ENCODE data around the gene ZNF431. TPM values are rescaled to one million over a fixed set of nuclear protein-coding genes. Genes with fewer than 3 reads are reported as not detected.

Gene ZNF431
- total RNA-seq, result 7.1 and 9.9 TPM in 2 replicates

- DNase-seq (ENCODE audit: low read depth), result peak; percentile 91
- TF ChIP-seq, protein P1, sequence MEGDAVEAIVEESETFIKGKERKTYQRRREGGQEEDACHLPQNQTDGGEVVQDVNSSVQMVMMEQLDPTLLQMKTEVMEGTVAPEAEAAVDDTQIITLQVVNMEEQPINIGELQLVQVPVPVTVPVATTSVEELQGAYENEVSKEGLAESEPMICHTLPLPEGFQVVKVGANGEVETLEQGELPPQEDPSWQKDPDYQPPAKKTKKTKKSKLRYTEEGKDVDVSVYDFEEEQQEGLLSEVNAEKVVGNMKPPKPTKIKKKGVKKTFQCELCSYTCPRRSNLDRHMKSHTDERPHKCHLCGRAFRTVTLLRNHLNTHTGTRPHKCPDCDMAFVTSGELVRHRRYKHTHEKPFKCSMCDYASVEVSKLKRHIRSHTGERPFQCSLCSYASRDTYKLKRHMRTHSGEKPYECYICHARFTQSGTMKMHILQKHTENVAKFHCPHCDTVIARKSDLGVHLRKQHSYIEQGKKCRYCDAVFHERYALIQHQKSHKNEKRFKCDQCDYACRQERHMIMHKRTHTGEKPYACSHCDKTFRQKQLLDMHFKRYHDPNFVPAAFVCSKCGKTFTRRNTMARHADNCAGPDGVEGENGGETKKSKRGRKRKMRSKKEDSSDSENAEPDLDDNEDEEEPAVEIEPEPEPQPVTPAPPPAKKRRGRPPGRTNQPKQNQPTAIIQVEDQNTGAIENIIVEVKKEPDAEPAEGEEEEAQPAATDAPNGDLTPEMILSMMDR (IDR thresholded peaks at IDR 0.05; ENCODE audit: insufficient read depth, low read depth, low read length), result no peak
- H3K4me3 ChIP-seq (ENCODE audit: low read depth, low read length), result peak within 1 kb of the TSS; percentile 88
Measured at GRCh38 chr19:21141787-21142464, at the start of gene ZNF431. Gene ZNF431, plus strand, starts transcription at chr19:21142040. Its CDS starts 144 bp downstream, at chr19:21142184.

GRCh38 chr19:21092109-21092508 is 49.7 kb upstream of the ZNF431 start:
- DNase-seq (ENCODE audit: low read depth), result peak; percentile 25
- TF ChIP-seq, protein P1 (IDR thresholded peaks at IDR 0.05; ENCODE audit: insufficient read depth, low read depth, low read length), result no peak
- H3K4me3 ChIP-seq (ENCODE audit: low read depth, low read length), result no peak overlapping the region

GRCh38 chr19:21094347-21095025 is 47.4 kb upstream of the ZNF431 start:
- DNase-seq (ENCODE audit: low read depth), result peak; percentile 42
- TF ChIP-seq, protein P1 (IDR thresholded peaks at IDR 0.05; ENCODE audit: insufficient read depth, low read depth, low read length), result no peak
- H3K4me3 ChIP-seq (ENCODE audit: low read depth, low read length), result no peak overlapping the region

GRCh38 chr19:21098291-21098690 is 43.5 kb upstream of the ZNF431 start:
- no peak overlapping the region for H3K4me3 ChIP-seq (ENCODE audit: low read depth, low read length)
- DNase-seq (ENCODE audit: low read depth), result no peak
- TF ChIP-seq, protein P1 (IDR thresholded peaks at IDR 0.05; ENCODE audit: insufficient read depth, low read depth, low read length), result no peak

DNA sequence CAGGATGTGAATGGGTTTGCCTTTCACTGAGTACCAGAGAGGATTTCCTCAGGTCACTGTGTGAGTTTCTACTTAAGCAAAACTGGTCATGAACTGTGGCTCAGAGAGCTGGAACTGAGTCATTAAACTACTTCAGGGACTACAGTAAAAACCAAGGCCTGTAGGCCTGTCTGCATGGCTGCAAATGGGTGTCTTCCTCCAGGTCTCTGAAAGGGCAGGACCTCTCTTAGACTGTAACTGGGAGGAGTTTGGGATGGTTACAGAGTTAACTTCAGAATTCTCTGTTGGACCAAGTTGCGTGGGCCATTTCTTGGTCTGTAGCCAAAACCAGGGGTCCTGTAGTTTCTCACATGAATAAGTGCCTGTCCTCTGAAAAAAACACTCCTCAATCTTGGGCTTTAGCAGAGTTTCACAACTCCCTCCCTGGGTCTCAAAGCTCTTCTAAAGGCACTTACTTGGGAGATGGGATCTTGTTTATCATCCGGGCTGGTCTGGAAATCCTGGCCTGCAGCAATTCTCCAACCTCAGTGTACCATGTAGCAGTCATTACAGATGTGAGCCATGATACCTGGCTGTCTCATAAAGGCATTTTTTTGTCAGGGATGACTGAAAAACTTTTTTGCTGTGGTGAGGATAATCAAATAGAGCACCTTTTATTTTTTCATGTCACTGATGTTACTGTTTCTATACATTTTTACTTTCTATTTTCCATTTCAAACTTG is 40.2 kb upstream of the ZNF431 start:
- TF ChIP-seq, protein P1 (IDR thresholded peaks at IDR 0.05; ENCODE audit: insufficient read depth, low read depth, low read length), result no peak
- no peak overlapping the region for H3K4me3 ChIP-seq (ENCODE audit: low read depth, low read length)
- peak; percentile 70 for DNase-seq (ENCODE audit: low read depth)

DNA sequence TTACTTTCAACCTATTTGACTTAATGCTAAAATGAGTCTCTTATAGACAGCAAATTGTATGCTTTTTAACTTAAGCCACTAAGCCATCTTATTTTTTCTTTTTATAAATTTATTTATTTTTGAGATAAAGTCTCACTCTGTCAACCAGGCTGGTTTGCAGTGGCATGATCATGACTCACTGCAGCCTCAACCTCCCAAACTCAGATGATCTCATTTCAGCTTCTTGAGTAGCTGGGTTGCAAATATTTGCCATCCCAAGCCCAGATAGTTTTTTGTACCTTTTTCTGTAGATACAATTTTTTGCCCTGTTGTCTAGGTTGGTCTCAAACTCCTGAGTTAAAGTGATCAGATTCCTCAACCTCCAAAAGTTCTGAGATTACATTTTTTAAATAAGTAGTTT is 32.7 kb upstream of the ZNF431 start:
- TF ChIP-seq, protein P1 (IDR thresholded peaks at IDR 0.05; ENCODE audit: insufficient read depth, low read depth, low read length), result no peak
- H3K4me3 ChIP-seq (ENCODE audit: low read depth, low read length), result no peak overlapping the region
- DNase-seq (ENCODE audit: low read depth), result no peak

Data from fibroblast of villous mesenchyme (primary cell).